Colonic mucosa (tissue), 4 donors: ENCODE measurements around the gene TRAPPC2L. TPM values are rescaled to one million over a fixed set of nuclear protein-coding genes. Genes with fewer than 3 reads are reported as not detected.
"Not testable (repeated sequence)": the region's sequence is repeated elsewhere in the genome, so short reads cannot be mapped to it uniquely, and the experiment has no call there.

ENCODE experiments used
- DNase-seq: peaks from one replicate; pipeline ENCODE4 v3.0.0-alpha.2; 2020
- H3K27ac ChIP-seq: fragments of 200-600 bp; one replicate; pipeline ENCODE4 v1.8.0; 2021
- H3K27me3 ChIP-seq: fragments of 200-600 bp; one replicate; pipeline ENCODE4 v1.8.0; 2021
- H3K36me3 ChIP-seq: fragments of 200-600 bp; one replicate; pipeline ENCODE4 v1.8.0; 2021
- H3K4me1 ChIP-seq: fragments of 200-600 bp; one replicate; pipeline ENCODE4 v1.8.0; 2021; ENCODE audit warnings: mild to moderate bottlenecking
- H3K4me3 ChIP-seq: fragments of 200-600 bp; one replicate; pipeline ENCODE4 v1.8.0; 2021
- H3K9ac ChIP-seq, 2 donors: one replicate each; pipeline ENCODE4 v1.7.0; 2013; ENCODE audit warnings: control low read depth in 2 of 2, low read depth in 2 of 2, low read length in 2 of 2
- H3K9me3 ChIP-seq: fragments of 200-600 bp; one replicate; pipeline ENCODE4 v1.8.0; 2021
- intact Hi-C: fragments of 100-400 bp; cut with DNase I; formaldehyde crosslinking; loops from one replicate; pipeline ENCODE4 v1.14.1; 2022
- total RNA-seq, 2 donors: library from RNA; stranded (reverse); fragmentation: NEBNext Ultra II Directional in 1 of 2; extraction: Animal tissue kit (Norgen Biotek cat#: 25700) in 1 of 2; gene quantifications; one replicate each; pipeline ENCODE4 v1.2.1, GENCODE V29; 2021
- TF ChIP-seq, protein P1 (sequence below): fragments of 200-600 bp; IDR thresholded peaks from one replicate; pipeline ENCODE4 v1.8.0; 2022; ENCODE audit warnings: antibody characterized with exemption, mild to moderate bottlenecking
- donor health status: healthy.
- donor health status: DM: no; HTN: no; CAD: no.
- donor health status: DM: no; HTN: no; CAD: no.

TRAPPC2L gene
- total RNA-seq, 2 donors from 2014 or later = 33.8 to 57.3 TPM

DNA sequence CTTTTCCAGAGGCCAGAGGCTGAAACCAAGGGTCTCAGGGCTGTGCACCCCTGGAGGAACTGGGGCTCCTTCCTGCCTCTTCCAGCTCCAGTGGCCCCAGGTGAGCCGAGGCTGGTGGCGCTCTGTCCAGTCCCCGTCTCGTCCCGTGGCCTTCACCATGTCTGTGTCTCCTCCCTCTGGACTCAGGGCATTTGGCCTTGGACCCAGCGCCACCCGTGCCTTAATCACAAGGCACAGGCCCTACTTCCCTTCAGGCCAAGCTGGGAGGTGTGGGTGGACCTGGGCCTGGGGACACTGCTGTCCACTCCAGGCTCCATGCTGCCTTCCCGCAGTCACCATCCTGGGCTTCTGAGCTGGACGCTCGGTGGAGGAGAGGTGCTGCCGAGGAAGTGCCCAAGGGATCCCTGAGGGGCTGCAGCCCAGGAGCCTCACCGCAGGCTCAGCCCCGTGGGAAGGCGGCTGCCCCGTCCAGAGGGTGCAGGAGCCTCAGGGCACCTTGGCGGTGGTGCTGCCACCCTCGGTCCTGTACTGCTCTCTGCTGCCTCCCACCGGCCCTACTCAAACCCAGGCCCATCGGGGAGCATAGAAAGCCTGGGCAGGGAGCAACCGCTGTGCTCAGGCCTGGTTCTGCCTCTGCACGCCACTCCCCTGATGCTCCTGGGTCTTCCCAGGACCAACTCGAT is 35.6 kb upstream of the TRAPPC2L start:
- Histone ChIP-seq H3K9me3 (no peaks in the 10 kb centered on the region), H3K4me1 (no peaks in the 10 kb centered on the region), H3K4me3 (no peak overlapping the region), H3K27ac (no peak overlapping the region), H3K9ac (no peak overlapping the region), H3K27me3 (no peaks in the 10 kb centered on the region), H3K36me3 (no peaks in the 10 kb centered on the region)
- intact Hi-C loops = no loop called here
- no peak for DNase-seq
- TF ChIP-seq, protein P1, sequence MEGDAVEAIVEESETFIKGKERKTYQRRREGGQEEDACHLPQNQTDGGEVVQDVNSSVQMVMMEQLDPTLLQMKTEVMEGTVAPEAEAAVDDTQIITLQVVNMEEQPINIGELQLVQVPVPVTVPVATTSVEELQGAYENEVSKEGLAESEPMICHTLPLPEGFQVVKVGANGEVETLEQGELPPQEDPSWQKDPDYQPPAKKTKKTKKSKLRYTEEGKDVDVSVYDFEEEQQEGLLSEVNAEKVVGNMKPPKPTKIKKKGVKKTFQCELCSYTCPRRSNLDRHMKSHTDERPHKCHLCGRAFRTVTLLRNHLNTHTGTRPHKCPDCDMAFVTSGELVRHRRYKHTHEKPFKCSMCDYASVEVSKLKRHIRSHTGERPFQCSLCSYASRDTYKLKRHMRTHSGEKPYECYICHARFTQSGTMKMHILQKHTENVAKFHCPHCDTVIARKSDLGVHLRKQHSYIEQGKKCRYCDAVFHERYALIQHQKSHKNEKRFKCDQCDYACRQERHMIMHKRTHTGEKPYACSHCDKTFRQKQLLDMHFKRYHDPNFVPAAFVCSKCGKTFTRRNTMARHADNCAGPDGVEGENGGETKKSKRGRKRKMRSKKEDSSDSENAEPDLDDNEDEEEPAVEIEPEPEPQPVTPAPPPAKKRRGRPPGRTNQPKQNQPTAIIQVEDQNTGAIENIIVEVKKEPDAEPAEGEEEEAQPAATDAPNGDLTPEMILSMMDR = no peak

DNA sequence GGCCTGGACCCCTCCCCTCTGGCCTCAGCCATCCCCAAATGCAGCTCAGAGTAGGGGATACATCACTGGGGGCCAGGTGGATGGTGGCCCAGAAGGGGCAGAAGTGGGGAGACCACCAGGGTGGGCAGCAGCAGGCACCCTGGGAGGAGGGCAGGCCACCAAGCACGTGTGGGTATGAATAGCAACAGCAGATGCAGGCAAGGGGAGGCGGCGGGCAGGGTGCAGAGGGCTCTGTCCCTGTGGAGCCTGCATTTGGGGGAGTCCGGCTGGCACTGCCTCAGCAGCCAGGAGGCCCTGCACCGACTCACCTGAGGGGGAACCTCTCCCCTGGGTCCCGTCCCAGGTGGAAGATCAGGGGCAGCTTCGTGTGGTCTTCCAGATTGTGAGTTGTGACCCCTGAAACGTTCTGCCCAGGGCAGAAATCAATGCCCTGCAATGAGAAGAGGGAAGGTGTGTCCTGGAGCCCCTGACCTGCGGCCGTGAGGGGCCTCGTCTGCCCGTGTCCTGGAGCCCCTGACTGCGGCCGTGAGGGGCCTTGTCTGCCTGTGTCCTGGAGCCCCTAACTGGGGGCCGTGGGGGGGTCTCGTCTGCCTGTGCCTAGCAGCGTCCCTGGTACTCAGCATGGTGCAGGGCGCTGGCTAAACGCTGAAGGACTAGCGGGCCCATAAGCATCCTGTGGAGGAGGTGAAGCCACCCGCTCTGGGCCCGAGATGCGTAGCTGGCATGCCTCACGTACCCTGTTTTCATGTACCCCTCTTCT is 34.5 kb upstream of the TRAPPC2L start:
- Histone ChIP-seq H3K9me3 (no peaks in the 10 kb centered on the region), H3K27me3 (no peaks in the 10 kb centered on the region), H3K4me1 (no peaks in the 10 kb centered on the region), H3K27ac (no peak overlapping the region), H3K36me3 (no peaks in the 10 kb centered on the region), H3K4me3 (no peak overlapping the region), H3K9ac (no peak overlapping the region)
- intact Hi-C loops = no loop called here
- TF ChIP-seq, protein P1 = no peak
- DNase-seq = no peak

DNA sequence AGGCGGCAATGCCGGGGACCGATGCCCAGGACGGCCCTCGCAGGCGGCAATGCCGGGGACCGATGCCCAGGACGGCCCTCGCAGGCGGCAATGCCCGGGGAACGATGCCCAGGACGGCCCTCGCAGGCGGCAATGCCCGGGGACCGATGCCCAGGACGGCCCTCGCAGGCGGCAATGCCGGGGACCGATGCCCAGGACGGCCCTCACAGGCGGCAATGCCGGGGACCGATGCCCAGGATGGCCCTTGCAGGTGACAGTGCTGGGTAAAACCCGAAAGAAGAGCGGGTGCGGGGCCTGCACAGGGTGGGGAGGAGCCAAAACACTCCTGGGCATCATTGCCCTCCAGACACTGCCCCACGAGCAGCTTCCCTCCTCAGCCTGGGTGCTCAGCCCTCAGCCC is 33.3 kb upstream of the TRAPPC2L start:
- H3K4me1 ChIP-seq, H3K36me3 ChIP-seq, H3K4me3 ChIP-seq, H3K27ac ChIP-seq, H3K27me3 ChIP-seq, H3K9me3 ChIP-seq, intact Hi-C loops, H3K9ac ChIP-seq, DNase-seq: not testable (repeated sequence)

DNA sequence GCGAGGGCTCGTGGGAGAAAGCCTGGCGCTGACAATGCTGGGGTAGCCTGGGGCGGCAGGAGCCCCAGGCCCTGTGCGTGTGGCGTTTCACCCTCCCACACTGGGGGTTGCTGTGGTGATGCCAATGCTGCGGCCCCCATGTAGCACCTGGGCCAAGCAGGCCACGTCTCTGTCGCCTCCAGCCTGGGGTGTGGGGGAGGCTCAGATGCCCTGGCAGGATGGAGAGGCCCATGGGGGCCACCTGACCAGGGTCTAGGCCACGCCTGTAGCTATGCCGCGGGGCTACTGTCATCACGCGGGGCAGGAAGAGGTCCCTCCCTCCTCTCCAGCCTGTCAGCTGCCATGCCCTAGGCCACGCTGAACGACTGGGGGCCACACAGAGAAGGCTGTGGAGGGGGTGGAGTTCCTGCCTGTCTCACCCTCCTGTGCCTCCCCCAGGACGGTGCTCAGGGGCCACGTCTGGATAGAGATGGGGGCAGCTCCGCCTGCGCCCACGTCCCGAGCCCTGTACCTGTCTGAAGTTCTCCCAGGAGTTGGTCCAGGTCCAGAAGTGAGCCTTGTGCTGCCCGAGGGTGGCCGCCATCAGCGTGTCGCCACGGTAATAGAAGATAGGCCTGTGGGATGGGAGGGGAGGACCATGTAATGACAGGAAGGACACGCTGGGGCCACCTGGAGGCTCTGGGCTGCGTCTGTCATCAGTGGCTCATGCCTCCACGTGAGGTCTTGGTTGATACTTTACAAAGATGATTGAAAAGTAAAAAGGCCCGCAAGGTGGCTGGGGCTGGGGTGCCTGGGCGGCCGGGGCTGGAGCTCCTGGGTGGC is 32.5 kb upstream of the TRAPPC2L start:
- Histone ChIP-seq H3K4me3 (no peak overlapping the region), H3K4me1 (no peaks in the 10 kb centered on the region), H3K36me3 (no peaks in the 10 kb centered on the region), H3K9ac (no peak overlapping the region), H3K27me3 (no peaks in the 10 kb centered on the region), H3K27ac (no peak overlapping the region), H3K9me3 (no peaks in the 10 kb centered on the region)
- TF ChIP-seq, protein P1 = no peak
- intact Hi-C loops = no loop called here
- no peak for DNase-seq

GRCh38 chr16:88825146-88825545 is 31.8 kb upstream of the TRAPPC2L start:
- TF ChIP-seq, protein P1 = no peak
- Histone ChIP-seq H3K4me1 (no peaks in the 10 kb centered on the region), H3K36me3 (no peaks in the 10 kb centered on the region), H3K27me3 (no peaks in the 10 kb centered on the region), H3K4me3 (no peak overlapping the region), H3K9ac (no peak overlapping the region), H3K27ac (no peak overlapping the region), H3K9me3 (no peaks in the 10 kb centered on the region)
- DNase-seq = no peak
- intact Hi-C loops = no loop called here
